ENCODE results near the gene JAZF1. TPM values are rescaled to one million over a fixed set of nuclear protein-coding genes. Genes with fewer than 3 reads are reported as not detected.

The JAZF1 gene
- total and polyA plus RNA-seq, 2 experiments from 2014 or later = 9.8 to 12.3 TPM

- H3K4me3 ChIP-seq = no peak overlapping the region
- no peak for TF ChIP-seq CTCF (IDR thresholded peaks at IDR 0.05; ENCODE audit: low read depth, low read length)
- no peaks in the 10 kb centered on the region for H3K27me3 ChIP-seq
- H3K9me3 ChIP-seq (ENCODE audit: low read depth) = no peaks in the 10 kb centered on the region
- H3K36me3 ChIP-seq = no peaks in the 10 kb centered on the region
- H3K4me1 ChIP-seq (ENCODE audit: low read depth) = no peaks in the 10 kb centered on the region
- no peak overlapping the region for H3K27ac ChIP-seq
- no peak for DNase-seq (ENCODE audit: low read depth in 1 of 2, low spot score in 1 of 2)
Measured at GRCh38 chr7:27972276-27972675, 208.3 kb downstream of the JAZF1 start.

GRCh38 chr7:27971171-27971812, 209.3 kb downstream of the JAZF1 start:
- no peak overlapping the region for H3K4me3 ChIP-seq
- DNase-seq (ENCODE audit: low read depth in 1 of 2, low spot score in 1 of 2) = no peak
- H3K36me3 ChIP-seq = no peaks in the 10 kb centered on the region
- no peak for TF ChIP-seq CTCF (IDR thresholded peaks at IDR 0.05; ENCODE audit: low read depth, low read length)
- no peaks in the 10 kb centered on the region for H3K4me1 ChIP-seq (ENCODE audit: low read depth)
- H3K9me3 ChIP-seq (ENCODE audit: low read depth) = no peaks in the 10 kb centered on the region
- H3K27ac ChIP-seq = no peak overlapping the region
- no peaks in the 10 kb centered on the region for H3K27me3 ChIP-seq

GRCh38 chr7:27970350-27970749, 210.2 kb downstream of the JAZF1 start:
- Histone ChIP-seq H3K9me3 (ENCODE audit: low read depth) (no peaks in the 10 kb centered on the region), H3K36me3 (no peaks in the 10 kb centered on the region), H3K4me3 (no peak overlapping the region), H3K4me1 (ENCODE audit: low read depth) (no peaks in the 10 kb centered on the region), H3K27ac (no peak overlapping the region), H3K27me3 (peaks cover 4% of the 10 kb centered on the region)
- DNase-seq (ENCODE audit: low read depth in 1 of 2, low spot score in 1 of 2) = no peak
- TF ChIP-seq CTCF (IDR thresholded peaks at IDR 0.05; ENCODE audit: low read depth, low read length) = no peak

GRCh38 chr7:27969346-27969745, 211.2 kb downstream of the JAZF1 start:
- H3K27ac ChIP-seq = no peak overlapping the region
- H3K27me3 ChIP-seq = peaks cover 5% of the 10 kb centered on the region
- no peak overlapping the region for H3K4me3 ChIP-seq
- H3K36me3 ChIP-seq = no peaks in the 10 kb centered on the region
- H3K4me1 ChIP-seq (ENCODE audit: low read depth) = no peaks in the 10 kb centered on the region
- no peak for DNase-seq (ENCODE audit: low read depth in 1 of 2, low spot score in 1 of 2)
- no peaks in the 10 kb centered on the region for H3K9me3 ChIP-seq (ENCODE audit: low read depth)
- TF ChIP-seq CTCF (IDR thresholded peaks at IDR 0.05; ENCODE audit: low read depth, low read length) = no peak

- Histone ChIP-seq H3K4me3 (no peak overlapping the region), H3K4me1 (ENCODE audit: low read depth) (no peaks in the 10 kb centered on the region), H3K27me3 (peaks cover 5% of the 10 kb centered on the region), H3K27ac (no peak overlapping the region), H3K9me3 (ENCODE audit: low read depth) (no peaks in the 10 kb centered on the region), H3K36me3 (no peaks in the 10 kb centered on the region)
- DNase-seq (ENCODE audit: low read depth in 1 of 2, low spot score in 1 of 2) = no peak
- no peak for TF ChIP-seq CTCF (IDR thresholded peaks at IDR 0.05; ENCODE audit: low read depth, low read length)
Measured at GRCh38 chr7:27967639-27968038, 213.0 kb downstream of the JAZF1 start.

Data from cardiac muscle cell (in vitro differentiated cells and primary cell).